ENCODE results near the gene PVALEF.
"Not testable (repeated sequence)": the region's sequence is repeated elsewhere in the genome, so short reads cannot be mapped to it uniquely, and the experiment has no call there.

The PVALEF gene

DNA sequence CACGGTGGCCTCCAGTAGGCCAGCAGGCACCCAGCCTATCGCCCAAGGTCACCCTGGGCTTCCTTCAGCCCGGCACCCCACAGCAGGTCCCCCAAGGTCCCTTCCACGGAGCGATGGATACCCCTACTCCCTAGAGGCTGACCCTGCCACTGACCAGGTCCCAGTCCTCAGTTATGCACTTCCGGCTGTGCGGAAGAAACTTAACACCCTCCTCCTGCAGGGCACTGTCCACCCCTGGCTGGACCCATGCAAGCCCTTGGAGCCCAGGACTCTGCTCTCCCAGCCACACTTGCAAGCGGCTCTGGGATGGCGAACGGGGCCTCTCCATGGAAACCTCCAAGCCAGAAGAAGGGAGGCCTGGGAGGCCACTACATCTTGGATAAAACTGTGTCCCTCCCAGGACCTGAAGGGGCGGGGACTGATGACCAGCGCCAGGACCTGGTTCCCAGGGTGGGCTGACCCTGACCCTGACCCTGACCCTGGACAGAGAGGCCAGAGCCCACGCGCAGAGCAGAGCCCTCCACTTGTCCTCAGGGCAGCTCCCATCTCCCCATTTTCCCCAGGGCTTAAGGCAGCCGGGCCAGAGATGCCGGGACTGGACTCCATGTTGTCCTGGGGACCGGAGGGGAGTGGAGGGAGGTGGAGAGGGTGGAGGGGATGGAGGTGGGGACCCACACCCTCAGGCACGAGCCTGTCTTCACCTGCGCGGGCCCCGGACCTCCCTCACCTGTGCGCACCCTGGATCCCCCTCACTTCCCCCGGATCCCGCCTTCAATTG lies 56.7 kb downstream of the PVALEF start:
- Histone ChIP-seq H3K36me3 (replicated peaks; ENCODE audit: low read depth, low read length) (no peaks in the 10 kb centered on the region), H3K9ac (ENCODE audit: low read length) (peak overlapping the region; percentile 86), H3K27me3 (ENCODE audit: low read depth, low read length) (no peaks in the 10 kb centered on the region), H3K79me2 (ENCODE audit: low read length) (peaks cover 13% of the 10 kb centered on the region), H3K4me3 (ENCODE audit: low read length) (peak overlapping the region; percentile 97), H3K27ac (ENCODE audit: low read length) (no peak overlapping the region), H2AFZ (ENCODE audit: low read depth, low read length) (no peak overlapping the region), H3K4me2 (ENCODE audit: low read length) (peak overlapping the region; percentile 97), H3K9me3 (ENCODE audit: insufficient read depth, low read length) (peaks cover 2% of the 10 kb centered on the region; the same call in 1 of the 2 replicates), H3K4me1 (ENCODE audit: low read length) (peaks cover 15% of the 10 kb centered on the region), H4K20me1 (ENCODE audit: insufficient read depth, low read length) (no peaks in the 10 kb centered on the region)
- TF ChIP-seq EZH2phosphoT487 (IDR thresholded peaks at IDR 0.05; ENCODE audit: low read depth): no peak
- TF ChIP-seq, protein P1, sequence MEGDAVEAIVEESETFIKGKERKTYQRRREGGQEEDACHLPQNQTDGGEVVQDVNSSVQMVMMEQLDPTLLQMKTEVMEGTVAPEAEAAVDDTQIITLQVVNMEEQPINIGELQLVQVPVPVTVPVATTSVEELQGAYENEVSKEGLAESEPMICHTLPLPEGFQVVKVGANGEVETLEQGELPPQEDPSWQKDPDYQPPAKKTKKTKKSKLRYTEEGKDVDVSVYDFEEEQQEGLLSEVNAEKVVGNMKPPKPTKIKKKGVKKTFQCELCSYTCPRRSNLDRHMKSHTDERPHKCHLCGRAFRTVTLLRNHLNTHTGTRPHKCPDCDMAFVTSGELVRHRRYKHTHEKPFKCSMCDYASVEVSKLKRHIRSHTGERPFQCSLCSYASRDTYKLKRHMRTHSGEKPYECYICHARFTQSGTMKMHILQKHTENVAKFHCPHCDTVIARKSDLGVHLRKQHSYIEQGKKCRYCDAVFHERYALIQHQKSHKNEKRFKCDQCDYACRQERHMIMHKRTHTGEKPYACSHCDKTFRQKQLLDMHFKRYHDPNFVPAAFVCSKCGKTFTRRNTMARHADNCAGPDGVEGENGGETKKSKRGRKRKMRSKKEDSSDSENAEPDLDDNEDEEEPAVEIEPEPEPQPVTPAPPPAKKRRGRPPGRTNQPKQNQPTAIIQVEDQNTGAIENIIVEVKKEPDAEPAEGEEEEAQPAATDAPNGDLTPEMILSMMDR (IDR thresholded peaks at IDR 0.05; ENCODE audit: low read depth, low read length): no peak

DNA sequence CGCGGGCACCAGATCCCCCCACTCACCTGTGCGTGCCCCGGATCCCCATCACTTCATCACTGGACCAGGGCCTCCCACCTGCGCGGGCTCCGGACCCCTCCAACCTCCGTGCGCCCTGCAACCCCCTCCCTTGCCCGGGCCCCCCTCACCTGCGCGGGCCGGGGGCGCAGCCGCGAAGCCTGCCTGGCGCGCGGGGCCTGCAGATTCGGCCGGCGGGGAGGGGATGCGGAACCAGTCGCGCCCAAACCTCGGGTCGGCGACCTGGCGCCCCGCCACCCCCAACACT lies 57.3 kb downstream of the PVALEF start:
- no peaks in the 10 kb centered on the region for H4K20me1 ChIP-seq (ENCODE audit: insufficient read depth, low read length)
- no peak overlapping the region for H3K27ac ChIP-seq (ENCODE audit: low read length)

DNA sequence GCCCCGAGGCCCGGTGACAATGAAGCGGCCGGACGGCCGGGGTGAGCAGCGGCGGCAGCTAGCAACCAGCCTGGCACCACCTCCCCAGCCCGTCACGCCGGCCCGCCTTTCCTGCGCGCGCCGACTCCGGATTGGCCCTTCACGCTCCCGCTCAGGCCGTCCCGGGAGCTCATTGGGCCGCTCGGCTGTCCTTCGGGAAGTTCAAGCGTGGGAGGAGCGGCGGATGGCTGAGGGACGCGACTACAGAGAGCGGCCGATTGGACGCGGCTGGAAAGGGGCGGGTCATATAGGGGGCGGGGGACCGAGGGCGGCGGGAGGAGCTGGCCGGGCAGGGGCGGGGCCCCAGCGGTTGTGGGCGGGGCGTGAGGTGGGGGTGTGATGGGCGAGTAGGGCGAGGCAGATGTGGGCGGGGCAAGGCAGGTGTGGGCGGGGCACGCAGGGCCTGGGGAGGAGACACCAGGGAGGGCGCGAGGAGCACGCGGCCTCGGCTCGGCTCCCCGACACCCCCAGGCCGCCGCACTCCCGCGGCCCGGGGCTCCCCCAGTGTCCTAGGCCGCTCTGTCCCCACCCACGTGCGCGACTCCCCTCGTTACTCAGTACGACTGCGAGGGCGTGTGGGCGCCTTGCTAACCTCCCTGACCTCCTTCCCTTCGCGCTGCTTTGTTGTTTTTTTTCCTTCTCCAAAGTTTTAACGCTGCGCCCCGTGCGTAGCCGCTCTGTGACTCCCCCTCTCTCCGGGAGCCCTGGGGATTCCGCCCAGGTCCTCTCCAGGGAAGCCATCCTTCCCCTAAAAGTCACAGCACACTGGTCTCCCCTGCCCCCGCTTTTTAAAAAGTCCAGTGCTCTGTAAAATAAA lies 57.8 kb downstream of the PVALEF start, which contains the start of gene CEP131:
Gene CEP131, minus strand, starts transcription at position 60 of the 856 bp plus-strand sequence. CDS start 2,909 bp downstream, outside the sequence.
- Histone ChIP-seq H3K79me2 (ENCODE audit: low read length) (peaks cover 13% of the 10 kb centered on the region), H3K4me3 (ENCODE audit: low read length) (peak within 1 kb of the TSS; percentile 97), H4K20me1 (ENCODE audit: insufficient read depth, low read length) (no peaks in the 10 kb centered on the region), H3K27ac (ENCODE audit: low read length) (no peak within 1 kb of the TSS), H2AFZ (ENCODE audit: low read depth, low read length) (peak within 1 kb of the TSS; percentile 59), H3K9ac (ENCODE audit: low read length) (peak within 1 kb of the TSS; percentile 86), H3K4me2 (ENCODE audit: low read length) (peak within 1 kb of the TSS; percentile 97), H3K36me3 (replicated peaks; ENCODE audit: low read depth, low read length) (no peaks in the 10 kb centered on the region), H3K9me3 (ENCODE audit: insufficient read depth, low read length) (peaks cover 3% of the 10 kb centered on the region; the same call in 1 of the 2 replicates), H3K4me1 (ENCODE audit: low read length) (peaks cover 26% of the 10 kb centered on the region), H3K27me3 (ENCODE audit: low read depth, low read length) (no peaks in the 10 kb centered on the region)
- TF ChIP-seq, protein P1 (IDR thresholded peaks at IDR 0.05; ENCODE audit: low read depth, low read length): no peak
- no peak for TF ChIP-seq EZH2phosphoT487 (IDR thresholded peaks at IDR 0.05; ENCODE audit: low read depth)

More for the DNA sequence above, 57.3 kb downstream of the PVALEF start:
- peak overlapping the region; percentile 17; the same call in 1 of the 2 replicates for H2AFZ ChIP-seq (ENCODE audit: low read depth, low read length)
- peaks cover 3% of the 10 kb centered on the region; the same call in 1 of the 2 replicates for H3K9me3 ChIP-seq (ENCODE audit: insufficient read depth, low read length)
- H3K4me3 ChIP-seq (ENCODE audit: low read length): peak overlapping the region; percentile 97
- H3K27me3 ChIP-seq (ENCODE audit: low read depth, low read length): no peaks in the 10 kb centered on the region
- peak overlapping the region; percentile 86 for H3K9ac ChIP-seq (ENCODE audit: low read length)
- no peaks in the 10 kb centered on the region for H3K36me3 ChIP-seq (replicated peaks; ENCODE audit: low read depth, low read length)
- peaks cover 21% of the 10 kb centered on the region for H3K4me1 ChIP-seq (ENCODE audit: low read length)
- peaks cover 13% of the 10 kb centered on the region for H3K79me2 ChIP-seq (ENCODE audit: low read length)
- no peak for TF ChIP-seq EZH2phosphoT487 (IDR thresholded peaks at IDR 0.05; ENCODE audit: low read depth)
- TF ChIP-seq, protein P1 (IDR thresholded peaks at IDR 0.05; ENCODE audit: low read depth, low read length): no peak
- peak overlapping the region; percentile 97 for H3K4me2 ChIP-seq (ENCODE audit: low read length)

DNA sequence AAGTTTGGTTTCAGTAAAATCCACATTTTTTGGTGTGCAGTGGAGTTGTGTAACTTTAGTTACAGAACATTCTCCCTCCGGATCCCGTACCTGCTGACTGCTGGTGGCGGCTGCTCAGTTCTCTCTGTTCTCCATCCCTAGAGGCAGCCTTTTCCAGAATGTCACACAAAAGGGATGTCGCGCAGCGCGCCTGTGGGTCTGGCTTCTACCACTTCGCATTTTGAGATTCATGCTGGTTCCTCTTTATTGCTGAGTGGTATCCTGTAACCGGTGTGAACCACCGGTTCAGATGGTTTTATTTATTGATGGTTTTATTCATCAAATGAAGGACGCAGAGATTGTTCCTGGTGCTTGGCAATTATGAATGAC lies 58.4 kb downstream of the PVALEF start:
- H3K27me3 ChIP-seq (ENCODE audit: low read depth, low read length): no peaks in the 10 kb centered on the region
- H3K9me3 ChIP-seq (ENCODE audit: insufficient read depth, low read length): peaks cover 3% of the 10 kb centered on the region; the same call in 1 of the 2 replicates
- H4K20me1 ChIP-seq (ENCODE audit: insufficient read depth, low read length): no peaks in the 10 kb centered on the region
- no peak overlapping the region for H3K27ac ChIP-seq (ENCODE audit: low read length)
- TF ChIP-seq EZH2phosphoT487 (IDR thresholded peaks at IDR 0.05; ENCODE audit: low read depth): no peak
- TF ChIP-seq, protein P1 (IDR thresholded peaks at IDR 0.05; ENCODE audit: low read depth, low read length): no peak
- H3K79me2 ChIP-seq (ENCODE audit: low read length): peaks cover 13% of the 10 kb centered on the region
- no peak overlapping the region for H3K9ac ChIP-seq (ENCODE audit: low read length)
- H3K36me3 ChIP-seq (replicated peaks; ENCODE audit: low read depth, low read length): no peaks in the 10 kb centered on the region
- peak overlapping the region; percentile 51; the same call in 1 of the 2 replicates for H3K4me3 ChIP-seq (ENCODE audit: low read length)
- H3K4me1 ChIP-seq (ENCODE audit: low read length): peaks cover 32% of the 10 kb centered on the region
- H3K4me2 ChIP-seq (ENCODE audit: low read length): peak overlapping the region; percentile 74; the same call in 1 of the 2 replicates
- H2AFZ ChIP-seq (ENCODE audit: low read depth, low read length): peak overlapping the region; percentile 59; the same call in 1 of the 2 replicates

- not testable (repeated sequence) for H4K20me1 ChIP-seq (ENCODE audit: insufficient read depth, low read length); H3K27me3 ChIP-seq (ENCODE audit: low read depth, low read length); H3K79me2 ChIP-seq (ENCODE audit: low read length); H3K4me3 ChIP-seq (ENCODE audit: low read length); H2AFZ ChIP-seq (ENCODE audit: low read depth, low read length); H3K9me3 ChIP-seq (ENCODE audit: insufficient read depth, low read length)
- H3K27ac ChIP-seq (ENCODE audit: low read length): peak overlapping the region; percentile 84
- peak overlapping the region; percentile 79 for H3K4me2 ChIP-seq (ENCODE audit: low read length)
- peak overlapping the region; percentile 57; the same call in 1 of the 2 replicates for H3K9ac ChIP-seq (ENCODE audit: low read length)
- peaks cover 34% of the 10 kb centered on the region for H3K4me1 ChIP-seq (ENCODE audit: low read length)
- peaks cover 12% of the 10 kb centered on the region for H3K36me3 ChIP-seq (replicated peaks; ENCODE audit: low read depth, low read length)
Measured at GRCh38 chr17:81227630-81228029, 62.3 kb downstream of the PVALEF start.
